ENCODE measurements around the gene NEDD9. TPM values are rescaled to one million over a fixed set of nuclear protein-coding genes. Genes with fewer than 3 reads are reported as not detected.
A peak's percentile ranks its signal among the peaks of the same experiment; 100 is the strongest.

Gene NEDD9
- total RNA-seq, 1 experiment from 2014 or later, result 27.8 TPM

DNA sequence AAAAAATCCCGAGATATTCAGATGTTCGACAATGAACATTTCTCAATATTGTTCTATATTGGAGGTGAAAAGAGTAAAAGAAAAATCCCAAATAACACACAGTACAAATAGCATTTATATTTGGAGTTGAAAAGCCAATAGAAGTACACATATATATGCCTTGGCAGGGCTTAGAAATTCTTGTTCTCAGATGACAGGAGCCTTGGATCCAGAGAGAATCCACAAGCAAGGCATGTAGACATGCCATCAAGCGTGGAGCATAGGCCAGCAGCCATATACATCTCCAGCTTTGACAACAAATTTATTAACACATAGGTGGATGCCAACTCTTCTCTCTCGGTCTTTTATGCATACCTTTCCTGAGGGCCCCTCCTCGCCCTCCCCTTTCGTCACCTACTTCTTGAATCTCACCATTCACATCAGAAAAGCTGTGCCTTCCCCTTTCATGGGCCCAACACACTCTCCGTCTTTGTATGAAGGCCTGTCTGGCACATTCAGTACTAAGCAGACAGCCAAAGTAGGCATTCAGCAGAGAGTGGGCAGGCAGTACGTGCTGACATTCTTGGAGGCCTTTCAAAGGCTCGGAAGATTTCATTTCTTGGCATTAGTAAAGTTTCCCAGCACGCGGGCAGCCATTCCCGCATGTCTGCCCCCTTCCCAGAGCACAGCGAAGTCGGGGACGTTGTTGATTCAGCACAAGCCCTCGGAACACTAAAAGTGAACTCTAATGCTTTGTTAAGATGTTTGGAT lies 18.2 kb downstream of the NEDD9 start:
- Histone ChIP-seq H3K36me3 (peaks cover 76% of the 10 kb centered on the region), H3K4me3 (no peak overlapping the region), H3K27ac (no peak overlapping the region), H3K27me3 (replicated peaks) (no peaks in the 10 kb centered on the region), H3K9me3 (replicated peaks) (no peaks in the 10 kb centered on the region), H3K4me1 (replicated peaks) (peaks cover 37% of the 10 kb centered on the region)
- DNase-seq (ENCODE audit: low read depth in 1 of 2, low spot score in 2 of 2), result no peak

- Histone ChIP-seq H3K36me3 (peaks cover 81% of the 10 kb centered on the region), H3K27ac (no peak overlapping the region), H3K4me3 (no peak overlapping the region), H3K27me3 (replicated peaks) (no peaks in the 10 kb centered on the region), H3K4me1 (replicated peaks) (peaks cover 29% of the 10 kb centered on the region), H3K9me3 (replicated peaks) (no peaks in the 10 kb centered on the region)
- no peak for DNase-seq (ENCODE audit: low read depth in 1 of 2, low spot score in 2 of 2)
Observed at GRCh38 chr6:11213422-11214021, 18.9 kb downstream of the NEDD9 start.

DNA sequence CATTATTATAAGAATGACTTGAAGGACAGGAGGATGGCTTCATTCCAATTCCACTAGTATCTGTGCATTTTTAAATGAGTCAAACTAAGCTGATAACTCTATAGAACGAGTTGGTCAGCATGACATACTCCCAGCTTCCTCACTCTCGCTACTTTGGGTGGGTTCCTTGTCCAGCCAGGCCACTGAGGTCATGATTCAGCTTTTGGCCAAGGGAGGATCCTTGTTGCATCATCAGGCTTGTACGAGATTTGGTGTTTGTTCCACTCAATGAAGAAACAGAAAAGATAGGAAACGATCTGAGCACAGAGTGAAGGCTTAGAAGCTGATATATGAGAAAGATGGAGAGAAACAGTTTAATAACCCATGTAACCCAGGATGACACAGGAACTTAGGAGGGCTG lies 19.8 kb downstream of the NEDD9 start:
- H3K9me3 ChIP-seq (replicated peaks), result no peaks in the 10 kb centered on the region
- DNase-seq (ENCODE audit: low read depth in 1 of 2, low spot score in 2 of 2), result no peak
- H3K4me3 ChIP-seq, result no peak overlapping the region
- no peak overlapping the region for H3K27ac ChIP-seq
- peaks cover 26% of the 10 kb centered on the region for H3K4me1 ChIP-seq (replicated peaks)
- H3K27me3 ChIP-seq (replicated peaks), result no peaks in the 10 kb centered on the region
- H3K36me3 ChIP-seq, result peaks cover 85% of the 10 kb centered on the region

DNA sequence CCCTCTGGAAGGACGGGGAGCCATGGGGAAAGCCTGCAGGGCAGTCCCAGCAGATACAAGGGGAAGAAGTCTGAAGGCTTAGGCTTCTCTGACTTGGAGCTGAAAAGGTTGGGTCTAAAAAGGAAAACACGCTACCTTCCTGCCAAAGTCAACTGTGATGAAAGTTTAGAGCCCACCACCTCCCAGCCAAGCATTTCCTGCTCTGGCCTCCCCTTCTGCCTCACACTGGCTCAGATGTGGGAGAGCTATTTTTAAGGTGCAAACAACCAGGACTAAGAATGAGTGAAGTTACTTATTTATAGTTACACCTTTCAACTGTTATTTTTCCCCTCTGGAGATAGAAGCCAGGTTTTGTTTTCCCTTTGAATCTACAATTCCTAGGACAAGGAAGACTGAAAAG lies 21.2 kb downstream of the NEDD9 start:
- Histone ChIP-seq H3K9me3 (replicated peaks) (no peaks in the 10 kb centered on the region), H3K27me3 (replicated peaks) (no peaks in the 10 kb centered on the region), H3K4me3 (no peak overlapping the region), H3K27ac (no peak overlapping the region), H3K4me1 (replicated peaks) (peaks cover 34% of the 10 kb centered on the region), H3K36me3 (peaks cover 85% of the 10 kb centered on the region)
- no peak for DNase-seq (ENCODE audit: low read depth in 1 of 2, low spot score in 2 of 2)

- DNase-seq (ENCODE audit: low read depth in 1 of 2, low spot score in 2 of 2), result no peak
- H3K27ac ChIP-seq, result no peak overlapping the region
- H3K4me1 ChIP-seq (replicated peaks), result peaks cover 35% of the 10 kb centered on the region
- H3K4me3 ChIP-seq, result no peak overlapping the region
- H3K9me3 ChIP-seq (replicated peaks), result no peaks in the 10 kb centered on the region
- H3K27me3 ChIP-seq (replicated peaks), result no peaks in the 10 kb centered on the region
- H3K36me3 ChIP-seq, result peaks cover 86% of the 10 kb centered on the region
Observed at GRCh38 chr6:11210386-11211138, 21.9 kb downstream of the NEDD9 start.

DNA sequence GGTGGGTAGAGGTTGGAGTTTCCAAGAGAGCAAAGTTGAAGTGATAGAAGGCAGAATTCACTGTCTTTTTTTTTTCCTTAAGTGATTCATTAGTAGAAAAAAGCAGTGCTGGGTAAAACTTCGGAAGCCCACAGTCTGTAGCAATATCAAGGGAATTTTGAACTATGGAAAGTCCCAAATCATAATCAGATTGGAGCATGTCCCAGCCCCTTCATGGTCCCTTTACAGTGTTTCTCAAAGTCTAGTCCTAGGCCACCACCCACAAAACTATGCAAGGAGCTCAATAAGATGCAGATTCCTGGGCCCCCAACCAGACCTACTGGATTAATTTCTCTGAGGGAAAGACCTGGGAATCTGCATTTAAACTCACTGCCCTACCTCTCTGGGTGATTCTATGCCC lies 22.6 kb downstream of the NEDD9 start:
- H3K4me1 ChIP-seq (replicated peaks), result peaks cover 35% of the 10 kb centered on the region
- H3K36me3 ChIP-seq, result peaks cover 81% of the 10 kb centered on the region
- H3K27me3 ChIP-seq (replicated peaks), result no peaks in the 10 kb centered on the region
- no peak overlapping the region for H3K4me3 ChIP-seq
- DNase-seq (ENCODE audit: low read depth in 1 of 2, low spot score in 2 of 2), result no peak
- no peak overlapping the region for H3K27ac ChIP-seq
- H3K9me3 ChIP-seq (replicated peaks), result no peaks in the 10 kb centered on the region

DNA sequence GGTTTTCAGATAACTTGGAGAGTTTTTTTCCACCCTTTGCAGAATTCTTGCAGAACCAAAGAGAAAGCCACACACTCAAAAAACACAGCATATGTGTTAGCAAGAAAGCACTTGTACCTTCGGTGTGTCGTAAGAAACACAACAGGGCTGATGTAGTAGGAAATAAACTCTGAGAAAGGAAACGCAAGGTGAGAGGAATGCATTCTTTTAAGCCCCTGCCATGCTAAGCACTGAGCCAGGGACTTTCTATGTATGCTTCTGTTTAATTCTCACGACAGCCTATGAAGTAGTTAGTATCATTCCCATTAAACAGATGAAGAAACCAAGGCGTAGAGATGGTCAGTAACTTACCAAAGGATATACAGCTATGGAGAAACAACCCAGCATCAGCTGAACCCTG lies 23.1 kb downstream of the NEDD9 start:
- no peak for DNase-seq (ENCODE audit: low read depth in 1 of 2, low spot score in 2 of 2)
- Histone ChIP-seq H3K9me3 (replicated peaks) (no peaks in the 10 kb centered on the region), H3K27ac (no peak overlapping the region), H3K4me3 (no peak overlapping the region), H3K27me3 (replicated peaks) (no peaks in the 10 kb centered on the region), H3K4me1 (replicated peaks) (peaks cover 35% of the 10 kb centered on the region), H3K36me3 (peaks cover 76% of the 10 kb centered on the region)

DNA sequence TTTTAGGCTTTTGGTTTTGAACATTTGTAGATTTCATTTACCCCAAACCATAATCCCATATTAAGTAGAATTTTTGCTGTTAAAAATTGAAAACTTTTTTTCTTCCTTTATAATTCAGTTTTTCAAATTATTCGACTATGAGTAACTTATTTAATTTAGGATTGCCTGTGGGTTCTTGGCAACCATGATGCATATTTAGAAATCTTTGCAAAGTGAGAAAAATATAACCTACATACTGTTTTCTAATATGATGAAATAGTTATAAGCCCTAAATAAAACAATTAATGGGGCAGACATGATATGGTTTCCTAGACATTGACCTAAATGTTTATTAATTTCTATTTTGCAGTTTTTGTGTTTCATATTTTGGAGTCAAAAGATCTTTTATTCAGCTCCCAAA lies 23.6 kb downstream of the NEDD9 start:
- H3K27ac ChIP-seq, result no peak overlapping the region
- H3K4me3 ChIP-seq, result no peak overlapping the region
- H3K9me3 ChIP-seq (replicated peaks), result no peaks in the 10 kb centered on the region
- DNase-seq (ENCODE audit: low read depth in 1 of 2, low spot score in 2 of 2), result no peak
- H3K27me3 ChIP-seq (replicated peaks), result no peaks in the 10 kb centered on the region
- peaks cover 71% of the 10 kb centered on the region for H3K36me3 ChIP-seq
- peaks cover 35% of the 10 kb centered on the region for H3K4me1 ChIP-seq (replicated peaks)

GRCh38 chr6:11208267-11208666 lies 24.2 kb downstream of the NEDD9 start:
- Histone ChIP-seq H3K9me3 (replicated peaks) (no peaks in the 10 kb centered on the region), H3K36me3 (peaks cover 71% of the 10 kb centered on the region), H3K27me3 (replicated peaks) (no peaks in the 10 kb centered on the region), H3K4me3 (no peak overlapping the region), H3K4me1 (replicated peaks) (peaks cover 40% of the 10 kb centered on the region), H3K27ac (no peak overlapping the region; the same call in 1 of the 2 replicates)
- DNase-seq (ENCODE audit: low read depth in 1 of 2, low spot score in 2 of 2), result no peak

GRCh38 chr6:11207199-11207968 lies 25.1 kb downstream of the NEDD9 start:
- H3K4me1 ChIP-seq (replicated peaks), result peaks cover 43% of the 10 kb centered on the region
- DNase-seq (ENCODE audit: low read depth in 1 of 2, low spot score in 2 of 2), result peak; percentile 82 to 91
- no peaks in the 10 kb centered on the region for H3K27me3 ChIP-seq (replicated peaks)
- no peaks in the 10 kb centered on the region for H3K9me3 ChIP-seq (replicated peaks)
- H3K27ac ChIP-seq, result peak overlapping the region; percentile 93
- H3K36me3 ChIP-seq, result peaks cover 67% of the 10 kb centered on the region
- no peak overlapping the region for H3K4me3 ChIP-seq

DNA sequence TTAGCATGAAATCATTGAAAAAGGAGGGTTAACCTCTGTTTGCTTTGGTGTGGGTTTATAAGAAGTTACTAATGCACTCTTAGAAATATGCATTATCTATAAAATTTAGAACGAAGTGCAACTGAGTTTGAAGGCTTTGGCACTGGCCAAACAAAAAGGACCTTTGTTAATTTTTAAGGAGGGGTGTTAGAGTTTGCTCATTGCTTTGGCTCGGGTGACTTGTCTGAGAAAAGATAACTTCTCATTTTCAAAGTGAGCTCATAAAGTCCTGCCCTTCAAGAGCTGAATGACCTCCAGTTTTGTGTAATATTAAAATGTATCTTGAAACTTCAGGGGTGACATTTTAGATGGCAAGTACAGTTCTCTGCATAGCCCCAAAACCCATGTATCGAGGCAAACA lies 25.9 kb downstream of the NEDD9 start:
- Histone ChIP-seq H3K9me3 (replicated peaks) (no peaks in the 10 kb centered on the region), H3K4me1 (replicated peaks) (peaks cover 51% of the 10 kb centered on the region), H3K27ac (peak overlapping the region; percentile 93), H3K4me3 (no peak overlapping the region), H3K27me3 (replicated peaks) (no peaks in the 10 kb centered on the region), H3K36me3 (peaks cover 62% of the 10 kb centered on the region)
- DNase-seq (ENCODE audit: low read depth in 1 of 2, low spot score in 2 of 2), result no peak

DNA sequence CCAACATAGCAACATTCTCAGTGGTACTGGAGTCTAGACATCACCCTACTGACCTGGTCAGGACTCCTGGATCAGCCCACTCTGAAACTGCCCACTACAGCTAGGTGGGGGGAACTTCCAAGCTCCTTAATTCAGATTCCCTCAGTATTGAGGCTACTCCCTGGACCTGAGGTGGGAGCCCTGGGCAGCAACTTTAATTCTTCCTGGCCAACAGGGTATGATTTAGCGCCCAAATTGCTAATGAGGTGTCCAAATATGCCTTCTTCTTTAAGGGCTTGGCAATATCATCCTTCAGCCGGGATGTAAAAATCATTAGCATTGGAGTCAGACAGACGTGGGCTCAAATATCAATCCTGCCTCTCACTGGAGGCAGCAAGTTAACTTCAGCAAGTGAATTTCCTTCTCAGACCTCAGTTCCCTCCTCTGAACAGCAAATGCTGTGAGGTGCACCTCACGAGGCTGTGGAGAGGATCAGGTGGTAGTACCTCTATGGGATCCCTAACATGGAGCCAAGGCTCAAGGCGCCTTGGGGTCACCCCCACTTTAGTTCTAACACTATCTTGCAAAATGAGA lies 27.6 kb downstream of the NEDD9 start:
- H3K9me3 ChIP-seq (replicated peaks), result no peaks in the 10 kb centered on the region
- H3K36me3 ChIP-seq, result peaks cover 57% of the 10 kb centered on the region
- H3K4me1 ChIP-seq (replicated peaks), result peaks cover 60% of the 10 kb centered on the region
- DNase-seq (ENCODE audit: low read depth in 1 of 2, low spot score in 2 of 2), result no peak
- H3K27me3 ChIP-seq (replicated peaks), result no peaks in the 10 kb centered on the region
- H3K4me3 ChIP-seq, result no peak overlapping the region
- no peak overlapping the region for H3K27ac ChIP-seq

GRCh38 chr6:11204005-11204399 lies 28.5 kb downstream of the NEDD9 start:
- Histone ChIP-seq H3K4me1 (replicated peaks) (peaks cover 62% of the 10 kb centered on the region), H3K36me3 (peaks cover 55% of the 10 kb centered on the region), H3K27me3 (replicated peaks) (no peaks in the 10 kb centered on the region), H3K27ac (no peak overlapping the region), H3K9me3 (replicated peaks) (no peaks in the 10 kb centered on the region), H3K4me3 (no peak overlapping the region)
- DNase-seq (ENCODE audit: low read depth in 1 of 2, low spot score in 2 of 2), result no peak

All from SJSA1 (cell line).